Bronchial epithelial cell (primary cell): ENCODE measurements around the gene GPR42. TPM values are rescaled to one million over a fixed set of nuclear protein-coding genes. Genes with fewer than 3 reads are reported as not detected.
A peak's percentile ranks its signal among the peaks of the same experiment; 100 is the strongest.
"Not testable (repeated sequence)": the region's sequence is repeated elsewhere in the genome, so short reads cannot be mapped to it uniquely, and the experiment has no call there.

ENCODE experiments used
- DNase-seq: peaks from one replicate; pipeline ENCODE4 v3.0.0-alpha.2; 2010; ENCODE audit warnings: low read depth
- FAIRE-seq: peaks from 2 replicates; lab custom pipeline; 2011; peaks lifted over from hg19 to GRCh38; lab: Jason Lieb, UNC
- H3K27me3 ChIP-seq: 2 replicates; pipeline ENCODE4 v1.5.1; 2011; ENCODE audit warnings: low read length; ENCODE audit not compliant: control insufficient read depth, insufficient read depth
- H3K36me3 ChIP-seq: 2 replicates; pipeline ENCODE4 v1.5.1; 2011; ENCODE audit warnings: low read length; ENCODE audit not compliant: control insufficient read depth, insufficient read depth
- H3K4me3 ChIP-seq: 2 replicates; pipeline ENCODE4 v1.5.1; 2011; ENCODE audit warnings: mild to moderate bottlenecking, low read depth, low read length, control low read depth
- CTCF ChIP-seq: IDR thresholded peaks from 2 replicates; pipeline ENCODE4 v1.5.1; 2011; ENCODE audit warnings: mild to moderate bottlenecking, moderate library complexity, low read length, control low read depth, inconsistent platforms; ENCODE audit not compliant: insufficient read depth, severe bottlenecking
- total RNA-seq: library from RNA; depleted of rRNA; stranded (reverse); fragments of >200 nt; gene quantifications from 2 replicates; pipeline ENCODE4 v1.2.1, GENCODE V29; 2014

GPR42 gene
- total RNA-seq, 1 donor from 2014 or later, result not detected

GRCh38 chr19:35363711-35364425 lies 7.0 kb upstream of the GPR42 start:
- FAIRE-seq (no peak), DNase-seq (no peak)
- TF ChIP-seq CTCF, result no peak
- Histone ChIP-seq H3K36me3 (no peaks in the 10 kb centered on the region), H3K4me3 (no peak overlapping the region), H3K27me3 (no peaks in the 10 kb centered on the region)

- H3K4me3 ChIP-seq, result no peak overlapping the region
- H3K27me3 ChIP-seq, result no peaks in the 10 kb centered on the region
- no peak for TF ChIP-seq CTCF
- no peaks in the 10 kb centered on the region for H3K36me3 ChIP-seq
- no peak for DNase-seq
- peak; percentile 13 for FAIRE-seq
Observed at GRCh38 chr19:35365303-35365702, 5.6 kb upstream of the GPR42 start.

- TF ChIP-seq CTCF, result no peak
- H3K4me3 ChIP-seq, result no peak overlapping the region
- FAIRE-seq (no peak), DNase-seq (no peak)
- H3K27me3 ChIP-seq, result no peaks in the 10 kb centered on the region
- H3K36me3 ChIP-seq, result no peaks in the 10 kb centered on the region
Observed at GRCh38 chr19:35368378-35368777, 2.5 kb upstream of the GPR42 start.

- DNase-seq, result no peak
- TF ChIP-seq CTCF, result no peak
- Histone ChIP-seq H3K4me3 (no peak overlapping the region), H3K36me3 (no peaks in the 10 kb centered on the region), H3K27me3 (no peaks in the 10 kb centered on the region)
- no peak for FAIRE-seq
Observed at GRCh38 chr19:35369522-35369921, 1.3 kb upstream of the GPR42 start.

GRCh38 chr19:35373492-35373891 lies 2.6 kb downstream of the GPR42 start:
- H3K36me3 ChIP-seq, result no peaks in the 10 kb centered on the region
- TF ChIP-seq CTCF, result no peak
- DNase-seq, result no peak
- H3K27me3 ChIP-seq, result no peaks in the 10 kb centered on the region
- FAIRE-seq, result no peak
- no peak overlapping the region for H3K4me3 ChIP-seq

GRCh38 chr19:35374031-35374430 lies 3.2 kb downstream of the GPR42 start:
- H3K36me3 ChIP-seq, FAIRE-seq, H3K27me3 ChIP-seq, H3K4me3 ChIP-seq, DNase-seq: not testable (repeated sequence)
